Activated CD8-positive, alpha-beta memory T cell treated with anti-CD3 and anti-CD28 coated beads, Interleukin-2, amount 10 ng/mL, durations not matched to agents 7 days and 5 days (primary cell): ENCODE data around the gene ACSL6. TPM values are rescaled to one million over a fixed set of nuclear protein-coding genes. Genes with fewer than 3 reads are reported as not detected.
A peak's percentile ranks its signal among the peaks of the same experiment; 100 is the strongest.
"Not testable (repeated sequence)": the region's sequence is repeated elsewhere in the genome, so short reads cannot be mapped to it uniquely, and the experiment has no call there.

Source experiments
- ATAC-seq: fragments of 150-1000 bp; cut with Tn5 transposase; one replicate; pipeline ENCODE4 v1.10.0; 2021; ENCODE audit warnings: moderate library complexity
- CTCF ChIA-PET: fragments of 350-600 bp; sonication (Branson Sonifier 250); formaldehyde crosslinking; loops from one replicate; lab custom pipeline; 2021; ENCODE audit warnings: antibody characterized with exemption; lab: Charles Lee
- DNase-seq: peaks from one replicate; pipeline ENCODE4 v3.0.0-alpha.2; 2020
- H3K27ac Mint-ChIP-seq: one replicate; pipeline ENCODE4 v1.8.0; 2021; ENCODE audit warnings: mild to moderate bottlenecking, mixed read lengths
- H3K27me3 Mint-ChIP-seq: one replicate; pipeline ENCODE4 v1.8.0; 2021; ENCODE audit warnings: mixed read lengths
- H3K36me3 Mint-ChIP-seq: one replicate; pipeline ENCODE4 v1.8.0; 2021; ENCODE audit warnings: mild to moderate bottlenecking, mixed read lengths
- H3K4me1 Mint-ChIP-seq: one replicate; pipeline ENCODE4 v1.8.0; 2021; ENCODE audit warnings: mixed read lengths
- H3K4me3 Mint-ChIP-seq: one replicate; pipeline ENCODE4 v1.8.0; 2021; ENCODE audit warnings: mild to moderate bottlenecking, moderate library complexity, mixed read lengths
- H3K9me3 Mint-ChIP-seq: one replicate; pipeline ENCODE4 v1.8.0; 2022; ENCODE audit warnings: low read depth, mixed read lengths
- total RNA-seq, 2 experiments: library from RNA; stranded (reverse); gene quantifications; one replicate each; pipeline ENCODE4 v1.2.3, GENCODE V29; 2021

ACSL6 gene
- total RNA-seq, 2 experiments from 2014 or later: 7.0 to 10.9 TPM

- CTCF ChIA-PET: interaction anchor here (1.1 to 1.3 kb wide), 2 partner anchors 41 to 110 kb away, joined by 3 read pairs; no protein-coding TSS in a partner anchor
- Mint-ChIP-seq H3K27me3 (peaks cover under 1% of the 10 kb centered on the region), H3K9me3 (no peaks in the 10 kb centered on the region), H3K36me3 (no peaks in the 10 kb centered on the region), H3K4me3 (no peak overlapping the region), H3K27ac (no peak overlapping the region), H3K4me1 (no peaks in the 10 kb centered on the region)
- DNase-seq (no peak), ATAC-seq (no peak)
Measured at GRCh38 chr5:131944702-131945550, 66.5 kb downstream of the ACSL6 start.

- H3K4me3 Mint-ChIP-seq: no peak overlapping the region
- no peak overlapping the region for H3K27ac Mint-ChIP-seq
- ATAC-seq (no peak), DNase-seq (no peak)
- peaks cover 3% of the 10 kb centered on the region for H3K27me3 Mint-ChIP-seq
- no peaks in the 10 kb centered on the region for H3K36me3 Mint-ChIP-seq
- H3K9me3 Mint-ChIP-seq: no peaks in the 10 kb centered on the region
- no peaks in the 10 kb centered on the region for H3K4me1 Mint-ChIP-seq
- CTCF ChIA-PET: interaction anchor here (0.7 to 1.3 kb wide), 2 partner anchors 39 to 42 kb away, joined by 3 read pairs; no protein-coding TSS in a partner anchor
Measured at GRCh38 chr5:131943916-131944315, 67.5 kb downstream of the ACSL6 start.

GRCh38 chr5:131942016-131942415 lies 69.4 kb downstream of the ACSL6 start:
- Mint-ChIP-seq H3K27ac (no peak overlapping the region), H3K9me3 (no peaks in the 10 kb centered on the region), H3K36me3 (no peaks in the 10 kb centered on the region), H3K27me3 (peaks cover 6% of the 10 kb centered on the region), H3K4me1 (no peaks in the 10 kb centered on the region), H3K4me3 (no peak overlapping the region)
- ATAC-seq: no peak
- DNase-seq: no peak
- CTCF ChIA-PET: no interaction called here

GRCh38 chr5:131939690-131940345 lies 71.6 kb downstream of the ACSL6 start:
- Mint-ChIP-seq H3K36me3 (no peaks in the 10 kb centered on the region), H3K27me3 (peaks cover 8% of the 10 kb centered on the region), H3K9me3 (no peaks in the 10 kb centered on the region), H3K4me3 (no peak overlapping the region), H3K4me1 (no peaks in the 10 kb centered on the region), H3K27ac (no peak overlapping the region)
- CTCF ChIA-PET: no interaction called here
- DNase-seq: no peak
- ATAC-seq: no peak

- ATAC-seq: no peak
- peaks cover 16% of the 10 kb centered on the region for H3K9me3 Mint-ChIP-seq
- DNase-seq: no peak
- peaks cover 12% of the 10 kb centered on the region for H3K27me3 Mint-ChIP-seq
- no peak overlapping the region for H3K27ac Mint-ChIP-seq
- no peak overlapping the region for H3K4me3 Mint-ChIP-seq
- CTCF ChIA-PET: no interaction called here
- peaks cover 5% of the 10 kb centered on the region for H3K36me3 Mint-ChIP-seq
- no peaks in the 10 kb centered on the region for H3K4me1 Mint-ChIP-seq
Measured at GRCh38 chr5:131932235-131932634, 79.2 kb downstream of the ACSL6 start.

GRCh38 chr5:131928957-131929356 lies 82.5 kb downstream of the ACSL6 start:
- Mint-ChIP-seq H3K9me3 (peaks cover 24% of the 10 kb centered on the region), H3K4me1 (no peaks in the 10 kb centered on the region), H3K27me3 (peaks cover 13% of the 10 kb centered on the region), H3K4me3 (no peak overlapping the region), H3K36me3 (peaks cover 10% of the 10 kb centered on the region), H3K27ac (no peak overlapping the region)
- ATAC-seq (no peak), DNase-seq (no peak)
- CTCF ChIA-PET: no interaction called here

GRCh38 chr5:131926168-131926567 lies 85.3 kb downstream of the ACSL6 start:
- Mint-ChIP-seq H3K27me3 (peaks cover 12% of the 10 kb centered on the region), H3K9me3 (peaks cover 26% of the 10 kb centered on the region), H3K27ac (no peak overlapping the region), H3K4me3 (no peak overlapping the region), H3K4me1 (no peaks in the 10 kb centered on the region), H3K36me3 (peaks cover 10% of the 10 kb centered on the region)
- no peak for ATAC-seq
- DNase-seq: no peak
- CTCF ChIA-PET: no interaction called here

- ATAC-seq: no peak
- peaks cover 3% of the 10 kb centered on the region for H3K9me3 Mint-ChIP-seq
- no peak overlapping the region for H3K4me3 Mint-ChIP-seq
- no peak overlapping the region for H3K27ac Mint-ChIP-seq
- CTCF ChIA-PET: no interaction called here
- peaks cover 1% of the 10 kb centered on the region for H3K36me3 Mint-ChIP-seq
- no peaks in the 10 kb centered on the region for H3K4me1 Mint-ChIP-seq
- H3K27me3 Mint-ChIP-seq: no peaks in the 10 kb centered on the region
- no peak for DNase-seq
Measured at GRCh38 chr5:131916481-131916880, 95.0 kb downstream of the ACSL6 start.

GRCh38 chr5:131914472-131914871 lies 97.0 kb downstream of the ACSL6 start:
- DNase-seq: no peak
- H3K36me3 Mint-ChIP-seq: peaks cover 1% of the 10 kb centered on the region
- no peak for ATAC-seq
- CTCF ChIA-PET: no interaction called here
- H3K9me3 Mint-ChIP-seq: peaks cover 8% of the 10 kb centered on the region
- no peaks in the 10 kb centered on the region for H3K4me1 Mint-ChIP-seq
- H3K27ac Mint-ChIP-seq: no peak overlapping the region
- no peaks in the 10 kb centered on the region for H3K27me3 Mint-ChIP-seq
- no peak overlapping the region for H3K4me3 Mint-ChIP-seq

- no peak overlapping the region for H3K4me3 Mint-ChIP-seq
- peaks cover 2% of the 10 kb centered on the region for H3K36me3 Mint-ChIP-seq
- no peaks in the 10 kb centered on the region for H3K27me3 Mint-ChIP-seq
- ATAC-seq: no peak
- H3K9me3 Mint-ChIP-seq: peaks cover 8% of the 10 kb centered on the region
- no peaks in the 10 kb centered on the region for H3K4me1 Mint-ChIP-seq
- no peak for DNase-seq
- CTCF ChIA-PET: no interaction called here
- no peak overlapping the region for H3K27ac Mint-ChIP-seq
Measured at GRCh38 chr5:131913603-131914002, 97.9 kb downstream of the ACSL6 start.

- ATAC-seq: no peak
- CTCF ChIA-PET: no interaction called here
- Mint-ChIP-seq H3K27me3 (no peaks in the 10 kb centered on the region), H3K9me3 (peaks cover 36% of the 10 kb centered on the region), H3K36me3 (peaks cover 49% of the 10 kb centered on the region), H3K27ac (no peak overlapping the region), H3K4me3 (no peak overlapping the region), H3K4me1 (peaks cover 19% of the 10 kb centered on the region)
- DNase-seq: no peak
Measured at GRCh38 chr5:131906668-131907067, 104.8 kb downstream of the ACSL6 start.

GRCh38 chr5:131902266-131902665 lies 109.2 kb downstream of the ACSL6 start:
- ATAC-seq (peak; percentile 77), DNase-seq (peak; percentile 64)
- CTCF ChIA-PET: interaction anchor here (1.0 kb wide), 1 partner anchor 918 kb away, joined by 3 read pairs; no protein-coding TSS in a partner anchor
- not testable (repeated sequence) for H3K27me3 Mint-ChIP-seq, H3K4me3 Mint-ChIP-seq
- Mint-ChIP-seq H3K36me3 (peaks cover 53% of the 10 kb centered on the region), H3K27ac (peak overlapping the region; percentile 77), H3K9me3 (peaks cover 25% of the 10 kb centered on the region), H3K4me1 (peaks cover 28% of the 10 kb centered on the region)
